Fibroblast of lung (primary cell): ENCODE results near the gene ARHGDIG. TPM values are rescaled to one million over a fixed set of nuclear protein-coding genes. Genes with fewer than 3 reads are reported as not detected.

Source experiments
- DNase-seq, 2 donors: peaks; one replicate each; pipeline versions ENCODE4 v3.0.0 to v3.0.0-alpha.2; 2010; ENCODE audit warnings: low read depth in 2 of 2
- H2AFZ ChIP-seq: 2 replicates; pipeline ENCODE4 v1.5.1; 2012; ENCODE audit warnings: low read length, control low read depth, inconsistent platforms
- H3K27ac ChIP-seq: 2 replicates; pipeline ENCODE4 v1.5.1; 2011; ENCODE audit warnings: low read length, control low read depth; ENCODE audit not compliant: insufficient read depth
- H3K27me3 ChIP-seq: 2 replicates; pipeline ENCODE4 v1.5.1; 2011; ENCODE audit warnings: mild to moderate bottlenecking, low read length; ENCODE audit not compliant: control insufficient read depth, insufficient read depth
- H3K36me3 ChIP-seq: 2 replicates; pipeline ENCODE4 v1.5.1; 2011; ENCODE audit warnings: low read length; ENCODE audit not compliant: control insufficient read depth, insufficient read depth
- H3K4me1 ChIP-seq: 2 replicates; pipeline ENCODE4 v1.5.1; 2011; ENCODE audit warnings: low read length; ENCODE audit not compliant: control insufficient read depth, insufficient read depth; ENCODE audit errors: extremely low read depth
- H3K4me2 ChIP-seq: 2 replicates; pipeline ENCODE4 v1.5.1; 2011; ENCODE audit warnings: low read length, control low read depth; ENCODE audit not compliant: insufficient read depth; ENCODE audit errors: extremely low read depth
- H3K4me3 ChIP-seq, 4 experiments: fragments of 200-600 bp in 1 of 4; sonication (generic) in 1 of 4; replicated peaks in 1 of 4; 2 replicates each; pipeline ENCODE4 v1.5.1; 2011 to 2016; ENCODE audit warnings: low read length in 4 of 4, low read depth in 3 of 4, mild to moderate bottlenecking in 3 of 4, control low read depth in 2 of 4, inconsistent platforms in 1 of 4, mixed read lengths in 1 of 4; ENCODE audit not compliant: insufficient read depth in 1 of 4; ENCODE audit errors: control extremely low read depth in 1 of 4
- H3K79me2 ChIP-seq: 2 replicates; pipeline ENCODE4 v1.5.1; 2012; ENCODE audit warnings: mild to moderate bottlenecking, low read length, inconsistent platforms; ENCODE audit not compliant: control insufficient read depth, insufficient read depth
- H3K9ac ChIP-seq: 2 replicates; pipeline ENCODE4 v1.5.1; 2011; ENCODE audit warnings: mild to moderate bottlenecking, low read length, control low read depth; ENCODE audit not compliant: insufficient read depth
- H3K9me3 ChIP-seq: 2 replicates; pipeline ENCODE4 v1.5.1; 2012; ENCODE audit warnings: low read depth, low read length; ENCODE audit not compliant: control insufficient read depth, insufficient read depth
- H4K20me1 ChIP-seq: 2 replicates; pipeline ENCODE4 v1.5.1; 2011; ENCODE audit warnings: low read length; ENCODE audit not compliant: control insufficient read depth, insufficient read depth; ENCODE audit errors: extremely low read depth
- EZH2 ChIP-seq: IDR thresholded peaks from 2 replicates; pipeline ENCODE4 v1.5.1; 2012; ENCODE audit warnings: low read length, control low read depth, mild to moderate bottlenecking; ENCODE audit errors: missing control alignments
- polyA plus RNA-seq, 2 donors: library from polyadenylated mRNA; depleted of rRNA in 1 of 2; stranded (reverse) in 1 of 2; unstranded in 1 of 2; fragments of >200 nt; gene quantifications; 2 replicates each; pipeline ENCODE4 v1.2.1, GENCODE V29; 2011 to 2012; ENCODE audit warnings: missing spikeins in 1 of 2
- total RNA-seq: library from RNA; depleted of rRNA; stranded (reverse); fragments of >200 nt; gene quantifications from 2 replicates; pipeline ENCODE4 v1.2.1, GENCODE V29; 2014
- TF ChIP-seq, protein P1 (sequence below), 2 donors: IDR thresholded peaks in 1 of 2; conservative IDR thresholded peaks in 1 of 2; 1 replicate in 1 of 2; 2 replicates in 1 of 2; pipeline ENCODE4 v1.5.1; 2011 to 2012; ENCODE audit warnings: low read length in 2 of 2, control low read depth in 1 of 2, inconsistent platforms in 1 of 2, low read depth in 1 of 2, mild to moderate bottlenecking in 1 of 2

ARHGDIG gene
- total and polyA plus RNA-seq, 2 donors (not counting 1 experiment from before 2014, with no cell fraction given) = 0.30 to 1.3 TPM

GRCh38 chr16:309476-309875, 29.1 kb downstream of the ARHGDIG start:
- no peak overlapping the region for H3K27ac ChIP-seq
- no peaks in the 10 kb centered on the region for H3K9me3 ChIP-seq
- peaks cover 7% of the 10 kb centered on the region for H3K36me3 ChIP-seq
- no peaks in the 10 kb centered on the region for H3K79me2 ChIP-seq
- DNase-seq = no peak
- no peaks in the 10 kb centered on the region for H3K27me3 ChIP-seq
- TF ChIP-seq EZH2 = no peak
- TF ChIP-seq, protein P1, sequence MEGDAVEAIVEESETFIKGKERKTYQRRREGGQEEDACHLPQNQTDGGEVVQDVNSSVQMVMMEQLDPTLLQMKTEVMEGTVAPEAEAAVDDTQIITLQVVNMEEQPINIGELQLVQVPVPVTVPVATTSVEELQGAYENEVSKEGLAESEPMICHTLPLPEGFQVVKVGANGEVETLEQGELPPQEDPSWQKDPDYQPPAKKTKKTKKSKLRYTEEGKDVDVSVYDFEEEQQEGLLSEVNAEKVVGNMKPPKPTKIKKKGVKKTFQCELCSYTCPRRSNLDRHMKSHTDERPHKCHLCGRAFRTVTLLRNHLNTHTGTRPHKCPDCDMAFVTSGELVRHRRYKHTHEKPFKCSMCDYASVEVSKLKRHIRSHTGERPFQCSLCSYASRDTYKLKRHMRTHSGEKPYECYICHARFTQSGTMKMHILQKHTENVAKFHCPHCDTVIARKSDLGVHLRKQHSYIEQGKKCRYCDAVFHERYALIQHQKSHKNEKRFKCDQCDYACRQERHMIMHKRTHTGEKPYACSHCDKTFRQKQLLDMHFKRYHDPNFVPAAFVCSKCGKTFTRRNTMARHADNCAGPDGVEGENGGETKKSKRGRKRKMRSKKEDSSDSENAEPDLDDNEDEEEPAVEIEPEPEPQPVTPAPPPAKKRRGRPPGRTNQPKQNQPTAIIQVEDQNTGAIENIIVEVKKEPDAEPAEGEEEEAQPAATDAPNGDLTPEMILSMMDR (conservative IDR thresholded peaks at IDR 0.05 in 1 of 2, IDR thresholded peaks at IDR 0.05 in 1 of 2; ENCODE audit: low read depth in 1 of 2, low read length in 2 of 2) = no peak
- no peak overlapping the region for H3K4me3 ChIP-seq
- H4K20me1 ChIP-seq = no peaks in the 10 kb centered on the region
- no peak overlapping the region for H3K4me2 ChIP-seq
- H3K9ac ChIP-seq = no peak overlapping the region
- H2AFZ ChIP-seq = no peak overlapping the region
- H3K4me1 ChIP-seq = no peaks in the 10 kb centered on the region

DNA sequence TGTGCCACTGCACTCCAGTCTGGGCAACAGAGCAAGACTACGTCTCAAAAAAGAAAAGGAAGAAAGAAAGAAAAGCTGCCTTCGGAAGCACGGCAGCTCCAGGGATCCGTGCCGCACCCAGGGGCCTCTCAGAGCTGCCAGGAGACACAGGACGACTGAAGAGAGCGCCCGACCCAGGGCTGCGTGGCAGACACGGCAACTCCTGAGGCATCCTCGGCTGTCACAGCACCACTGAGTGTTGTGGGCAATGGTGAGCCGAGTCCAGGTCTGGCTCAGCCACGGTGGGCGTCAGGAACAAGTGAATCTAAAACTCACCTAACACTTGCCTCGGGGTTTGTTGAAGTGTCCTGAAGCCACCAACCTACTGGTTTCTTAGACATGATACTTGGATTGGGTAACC, 31.3 kb downstream of the ARHGDIG start:
- Histone ChIP-seq H3K9me3 (no peaks in the 10 kb centered on the region), H2AFZ (no peak overlapping the region), H3K27me3 (no peaks in the 10 kb centered on the region), H3K4me1 (no peaks in the 10 kb centered on the region), H3K79me2 (no peaks in the 10 kb centered on the region), H4K20me1 (no peaks in the 10 kb centered on the region), H3K27ac (no peak overlapping the region), H3K4me2 (no peak overlapping the region), H3K36me3 (peaks cover 7% of the 10 kb centered on the region), H3K9ac (no peak overlapping the region), H3K4me3 (no peak overlapping the region)
- DNase-seq = no peak
- TF ChIP-seq, protein P1 (conservative IDR thresholded peaks at IDR 0.05 in 1 of 2, IDR thresholded peaks at IDR 0.05 in 1 of 2; ENCODE audit: low read depth in 1 of 2, low read length in 2 of 2) = no peak
- no peak for TF ChIP-seq EZH2

DNA sequence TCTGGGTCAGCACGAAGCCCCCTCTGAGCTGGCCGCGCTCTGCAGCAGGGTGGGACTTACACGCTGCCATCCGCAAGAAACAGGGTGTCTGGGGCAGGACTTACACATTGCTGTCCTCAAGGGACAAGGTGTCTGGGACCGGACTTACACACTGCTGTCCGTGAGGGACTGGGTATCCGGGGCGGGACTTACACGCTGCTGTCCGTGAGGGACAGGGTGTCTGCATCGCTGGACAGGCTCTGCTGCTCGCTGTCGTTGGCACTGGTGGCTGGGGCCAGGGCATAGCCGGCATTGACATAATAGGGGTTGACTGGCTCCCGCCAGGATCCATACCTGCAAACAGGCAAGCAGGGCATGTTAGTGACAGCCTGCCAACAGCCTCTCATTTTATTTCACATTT, 34.0 kb downstream of the ARHGDIG start:
- Histone ChIP-seq H3K79me2 (peaks cover 3% of the 10 kb centered on the region), H4K20me1 (no peaks in the 10 kb centered on the region), H2AFZ (no peak overlapping the region), H3K36me3 (peaks cover 8% of the 10 kb centered on the region), H3K4me1 (no peaks in the 10 kb centered on the region), H3K4me2 (no peak overlapping the region), H3K4me3 (no peak overlapping the region), H3K9me3 (no peaks in the 10 kb centered on the region), H3K27me3 (no peaks in the 10 kb centered on the region), H3K9ac (no peak overlapping the region), H3K27ac (no peak overlapping the region)
- no peak for DNase-seq
- TF ChIP-seq, protein P1 (conservative IDR thresholded peaks at IDR 0.05 in 1 of 2, IDR thresholded peaks at IDR 0.05 in 1 of 2; ENCODE audit: low read depth in 1 of 2, low read length in 2 of 2) = no peak
- TF ChIP-seq EZH2 = no peak
